Mesothelial cell of epicardium (in vitro differentiated cells): ENCODE results near the gene UCN. TPM values are rescaled to one million over a fixed set of nuclear protein-coding genes. Genes with fewer than 3 reads are reported as not detected.

Experiments used
- DNase-seq, 2 experiments: peaks; one replicate each; pipeline ENCODE4 v3.0.0; 2021; ENCODE audit warnings: low spot score in 2 of 2; ENCODE audit not compliant: unreplicated experiment in 2 of 2
- H3K27ac Mint-ChIP-seq: 2 replicates; pipeline ENCODE4 v1.8.0; 2021; ENCODE audit warnings: mixed read lengths
- H3K27me3 Mint-ChIP-seq: 2 replicates; pipeline ENCODE4 v1.8.0; 2021; ENCODE audit warnings: low read depth, mixed read lengths
- H3K36me3 Mint-ChIP-seq: 2 replicates; pipeline ENCODE4 v1.8.0; 2021; ENCODE audit warnings: mixed read lengths
- H3K4me1 Mint-ChIP-seq: 2 replicates; pipeline ENCODE4 v1.8.0; 2021; ENCODE audit warnings: mixed read lengths
- H3K4me3 Mint-ChIP-seq: 2 replicates; pipeline ENCODE4 v1.8.0; 2021; ENCODE audit warnings: mild to moderate bottlenecking, moderate library complexity, mixed read lengths
- H3K9me3 Mint-ChIP-seq: 2 replicates; pipeline ENCODE4 v1.8.0; 2021; ENCODE audit warnings: mixed read lengths
- CTCF ChIP-seq: fragments of 200-600 bp; sonication (generic); IDR thresholded peaks from one replicate; pipeline ENCODE4 v1.5.0; 2021; ENCODE audit warnings: antibody characterized with exemption; ENCODE audit not compliant: unreplicated experiment
- total RNA-seq: library from RNA; stranded (reverse); gene quantifications from 3 replicates; pipeline ENCODE4 v1.2.1, GENCODE V29; 2021

The UCN gene
- total RNA-seq, 1 donor from 2014 or later, result 4.4 TPM

- Mint-ChIP-seq H3K4me3 (no peak overlapping the region), H3K4me1 (peaks cover 14% of the 10 kb centered on the region), H3K27ac (no peak overlapping the region), H3K9me3 (no peaks in the 10 kb centered on the region), H3K36me3 (no peaks in the 10 kb centered on the region), H3K27me3 (peaks cover 53% of the 10 kb centered on the region)
- TF ChIP-seq CTCF, result no peak
- DNase-seq, result no peak
Measured at GRCh38 chr2:27285481-27285880, 22.8 kb downstream of the UCN start.

DNA sequence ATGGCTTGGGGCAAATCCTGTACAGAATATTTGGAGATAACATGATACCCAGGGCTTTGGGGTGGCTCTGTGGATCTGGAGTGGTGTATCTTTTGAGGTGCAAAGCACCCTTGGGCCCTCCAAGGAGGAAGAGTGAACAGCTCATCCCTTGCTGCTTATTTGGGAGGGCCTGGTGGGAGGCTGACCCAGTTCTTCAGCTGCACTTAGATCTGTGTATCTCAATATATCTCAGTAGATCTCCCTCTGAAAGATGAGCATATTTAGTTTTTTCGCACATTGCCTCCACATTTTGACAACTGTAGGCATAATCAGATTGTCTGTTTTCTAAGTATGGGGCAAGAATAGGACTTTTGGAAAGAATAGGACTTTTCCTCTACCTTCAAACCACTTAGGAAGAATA, 23.2 kb downstream of the UCN start:
- DNase-seq, result no peak
- no peaks in the 10 kb centered on the region for H3K9me3 Mint-ChIP-seq
- H3K4me3 Mint-ChIP-seq, result no peak overlapping the region
- no peak overlapping the region for H3K27ac Mint-ChIP-seq
- no peak for TF ChIP-seq CTCF
- H3K36me3 Mint-ChIP-seq, result no peaks in the 10 kb centered on the region
- peaks cover 14% of the 10 kb centered on the region for H3K4me1 Mint-ChIP-seq
- peaks cover 53% of the 10 kb centered on the region for H3K27me3 Mint-ChIP-seq

DNA sequence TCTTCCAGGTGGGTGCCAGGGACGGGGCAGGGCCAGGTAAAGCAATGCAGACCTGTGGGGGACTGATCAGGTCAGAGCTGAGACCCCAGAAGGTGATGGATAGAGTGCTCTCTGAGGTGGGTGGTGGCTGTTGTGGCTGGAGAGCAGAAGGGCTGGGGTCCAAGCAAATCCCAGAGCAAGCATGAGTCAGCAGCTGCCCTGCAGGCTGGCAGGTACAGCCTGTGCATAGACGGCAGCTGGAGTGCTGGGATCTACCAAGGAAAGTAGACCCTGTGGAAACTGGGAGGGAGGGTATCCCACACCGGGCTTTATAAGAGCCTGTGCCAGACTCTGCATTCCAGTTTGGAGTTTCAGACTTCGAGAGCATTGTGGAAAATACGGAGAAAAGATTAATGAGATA, 25.4 kb downstream of the UCN start:
- no peak overlapping the region for H3K4me3 Mint-ChIP-seq
- H3K36me3 Mint-ChIP-seq, result no peaks in the 10 kb centered on the region
- no peaks in the 10 kb centered on the region for H3K9me3 Mint-ChIP-seq
- TF ChIP-seq CTCF, result no peak
- H3K4me1 Mint-ChIP-seq, result peaks cover 12% of the 10 kb centered on the region
- no peak overlapping the region for H3K27ac Mint-ChIP-seq
- H3K27me3 Mint-ChIP-seq, result peaks cover 59% of the 10 kb centered on the region
- DNase-seq, result no peak

DNA sequence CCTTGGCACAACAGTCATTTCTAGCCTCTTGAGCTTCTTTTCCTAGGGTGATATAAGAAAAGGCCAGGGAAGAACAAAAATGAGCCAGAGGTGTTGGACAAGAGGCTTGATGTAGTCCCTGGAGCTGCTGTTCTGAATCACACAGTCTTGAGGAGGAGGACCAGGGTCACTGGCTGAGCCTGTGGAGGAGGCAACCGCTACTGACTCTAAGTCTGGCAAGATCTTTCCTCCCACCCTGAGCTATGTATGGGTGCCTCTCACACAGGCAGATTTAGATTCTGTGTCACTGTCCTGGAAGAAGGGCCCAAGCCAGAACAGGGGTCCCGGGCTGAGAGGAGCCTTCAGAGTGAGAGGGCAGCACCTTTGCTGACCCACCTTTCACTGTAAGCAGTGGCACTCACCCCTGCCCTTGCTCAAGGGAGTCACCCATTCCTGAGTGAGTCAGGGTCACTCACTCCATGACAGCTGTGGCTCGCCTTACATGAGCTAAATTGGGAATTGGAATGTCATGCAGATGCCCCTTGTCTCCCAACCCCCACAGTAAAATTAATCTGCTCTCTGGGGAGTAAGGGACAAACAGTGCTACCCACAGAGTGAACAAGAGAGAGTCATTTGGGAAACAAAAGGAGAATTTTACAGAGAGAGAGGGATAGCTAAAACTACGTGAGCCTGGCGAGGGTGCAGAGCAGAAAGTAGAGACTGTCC, 26.2 kb downstream of the UCN start, which contains the start of gene TRIM54:
TRIM54 (plus strand) TSS at position 575 of the 705 bp plus-strand sequence. CDS start 303 bp downstream, outside the sequence.
- H3K36me3 Mint-ChIP-seq, result no peaks in the 10 kb centered on the region
- no peak within 1 kb of the TSS for H3K4me3 Mint-ChIP-seq
- no peak for TF ChIP-seq CTCF
- H3K4me1 Mint-ChIP-seq, result peaks cover 12% of the 10 kb centered on the region
- H3K9me3 Mint-ChIP-seq, result no peaks in the 10 kb centered on the region
- H3K27me3 Mint-ChIP-seq, result peaks cover 62% of the 10 kb centered on the region
- H3K27ac Mint-ChIP-seq, result no peak within 1 kb of the TSS
- DNase-seq, result no peak

DNA sequence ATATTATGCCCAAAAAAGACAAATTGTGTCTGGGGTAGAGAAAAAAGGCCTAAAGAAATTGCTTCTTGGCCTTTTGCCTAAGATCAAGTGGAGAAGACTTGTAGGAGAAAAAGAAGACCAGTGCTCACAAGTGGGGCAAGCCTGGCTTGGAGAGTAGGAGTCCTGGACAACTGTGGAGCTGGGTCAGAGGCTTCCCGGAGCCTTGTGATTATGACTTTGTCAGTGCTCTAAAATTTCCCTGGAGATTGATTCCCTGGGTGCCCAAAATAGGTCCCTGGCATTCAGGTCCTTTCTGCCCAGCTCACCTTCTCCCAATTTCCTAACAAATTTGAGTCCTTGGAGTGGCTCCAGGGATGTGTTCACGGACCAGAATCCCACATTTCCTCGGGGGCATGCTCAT, 26.8 kb downstream of the UCN start:
- no peak for DNase-seq
- TF ChIP-seq CTCF, result no peak
- Mint-ChIP-seq H3K36me3 (no peaks in the 10 kb centered on the region), H3K9me3 (no peaks in the 10 kb centered on the region), H3K4me3 (no peak overlapping the region), H3K27ac (no peak overlapping the region), H3K27me3 (peaks cover 60% of the 10 kb centered on the region), H3K4me1 (peaks cover 12% of the 10 kb centered on the region)
